PC-9 (cell line): ENCODE results near the gene TSPAN14.

ENCODE experiments used
- EZH2 ChIP-seq: fragments of 200-600 bp; sonication (generic); IDR thresholded peaks from 2 replicates; pipeline ENCODE4 v1.8.0; 2017; ENCODE audit warnings: antibody characterized with exemption, low read depth
- TF ChIP-seq, protein P1 (sequence below): fragments of 200-600 bp; sonication (generic); conservative IDR thresholded peaks from 2 replicates; pipeline ENCODE4 v1.6.1; 2017; ENCODE audit warnings: mixed run types, antibody characterized with exemption, mild to moderate bottlenecking, moderate library complexity

DNA sequence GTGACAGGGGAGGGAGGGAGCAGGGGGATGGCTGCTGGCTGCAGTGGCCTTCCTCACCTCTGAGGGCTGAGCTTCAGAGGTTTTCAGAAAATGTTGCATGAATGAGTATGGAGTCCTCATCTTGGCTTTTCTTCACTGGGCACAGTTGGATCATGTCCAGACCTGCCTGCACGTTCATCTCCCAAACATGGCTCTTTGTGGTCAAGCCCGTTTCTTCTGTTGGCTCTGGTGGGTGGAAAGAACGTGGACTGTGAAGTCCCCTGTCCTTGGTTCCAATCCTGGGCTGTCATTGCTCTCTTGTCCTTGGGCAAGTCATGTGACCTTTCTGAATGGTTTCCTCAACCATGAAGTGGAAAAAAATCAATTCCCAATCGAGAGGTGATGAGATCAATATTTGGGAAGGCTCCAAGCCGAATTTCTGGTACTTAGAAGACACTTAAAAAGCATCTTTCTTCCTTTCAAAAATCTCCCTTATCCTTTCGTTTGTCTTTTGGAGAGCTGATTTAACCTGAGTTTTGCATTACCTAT lies 34.5 kb downstream of the TSPAN14 start:
- TF ChIP-seq, protein P1, sequence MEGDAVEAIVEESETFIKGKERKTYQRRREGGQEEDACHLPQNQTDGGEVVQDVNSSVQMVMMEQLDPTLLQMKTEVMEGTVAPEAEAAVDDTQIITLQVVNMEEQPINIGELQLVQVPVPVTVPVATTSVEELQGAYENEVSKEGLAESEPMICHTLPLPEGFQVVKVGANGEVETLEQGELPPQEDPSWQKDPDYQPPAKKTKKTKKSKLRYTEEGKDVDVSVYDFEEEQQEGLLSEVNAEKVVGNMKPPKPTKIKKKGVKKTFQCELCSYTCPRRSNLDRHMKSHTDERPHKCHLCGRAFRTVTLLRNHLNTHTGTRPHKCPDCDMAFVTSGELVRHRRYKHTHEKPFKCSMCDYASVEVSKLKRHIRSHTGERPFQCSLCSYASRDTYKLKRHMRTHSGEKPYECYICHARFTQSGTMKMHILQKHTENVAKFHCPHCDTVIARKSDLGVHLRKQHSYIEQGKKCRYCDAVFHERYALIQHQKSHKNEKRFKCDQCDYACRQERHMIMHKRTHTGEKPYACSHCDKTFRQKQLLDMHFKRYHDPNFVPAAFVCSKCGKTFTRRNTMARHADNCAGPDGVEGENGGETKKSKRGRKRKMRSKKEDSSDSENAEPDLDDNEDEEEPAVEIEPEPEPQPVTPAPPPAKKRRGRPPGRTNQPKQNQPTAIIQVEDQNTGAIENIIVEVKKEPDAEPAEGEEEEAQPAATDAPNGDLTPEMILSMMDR, result no peak
- TF ChIP-seq EZH2, result no peak
